Measurements from ENCODE around the gene PIEZO2.
"Not testable (repeated sequence)": the region's sequence is repeated elsewhere in the genome, so short reads cannot be mapped to it uniquely, and the experiment has no call there.

Gene PIEZO2

GRCh38 chr18:10659594-10659993, 489.8 kb downstream of the PIEZO2 start:
- ATAC-seq, result no peak

GRCh38 chr18:10659000-10659399, 490.4 kb downstream of the PIEZO2 start:
- TF ChIP-seq ISL1 (CRISPR knock-in tag; IDR thresholded peaks at IDR 0.05) (no peak), PPARA (CRISPR knock-in tag; IDR thresholded peaks at IDR 0.05; ENCODE audit: borderline replicate concordance) (no peak), TOX (CRISPR knock-in tag; IDR thresholded peaks at IDR 0.05; ENCODE audit: borderline replicate concordance) (no peak), ZNF565 (CRISPR knock-in tag; conservative IDR thresholded peaks at IDR 0.05; ENCODE audit: low read depth) (no peak), TCF4 (CRISPR knock-in tag; IDR thresholded peaks at IDR 0.05; ENCODE audit: borderline replicate concordance) (no peak), CSDC2 (CRISPR knock-in tag; IDR thresholded peaks at IDR 0.05) (no peak), ZFP3 (CRISPR knock-in tag; IDR thresholded peaks at IDR 0.05) (no peak), TSHZ2 (CRISPR knock-in tag; IDR thresholded peaks at IDR 0.05) (no peak), ESRRG (CRISPR knock-in tag; IDR thresholded peaks at IDR 0.05) (no peak)
- TF ChIP-seq, protein P1, sequence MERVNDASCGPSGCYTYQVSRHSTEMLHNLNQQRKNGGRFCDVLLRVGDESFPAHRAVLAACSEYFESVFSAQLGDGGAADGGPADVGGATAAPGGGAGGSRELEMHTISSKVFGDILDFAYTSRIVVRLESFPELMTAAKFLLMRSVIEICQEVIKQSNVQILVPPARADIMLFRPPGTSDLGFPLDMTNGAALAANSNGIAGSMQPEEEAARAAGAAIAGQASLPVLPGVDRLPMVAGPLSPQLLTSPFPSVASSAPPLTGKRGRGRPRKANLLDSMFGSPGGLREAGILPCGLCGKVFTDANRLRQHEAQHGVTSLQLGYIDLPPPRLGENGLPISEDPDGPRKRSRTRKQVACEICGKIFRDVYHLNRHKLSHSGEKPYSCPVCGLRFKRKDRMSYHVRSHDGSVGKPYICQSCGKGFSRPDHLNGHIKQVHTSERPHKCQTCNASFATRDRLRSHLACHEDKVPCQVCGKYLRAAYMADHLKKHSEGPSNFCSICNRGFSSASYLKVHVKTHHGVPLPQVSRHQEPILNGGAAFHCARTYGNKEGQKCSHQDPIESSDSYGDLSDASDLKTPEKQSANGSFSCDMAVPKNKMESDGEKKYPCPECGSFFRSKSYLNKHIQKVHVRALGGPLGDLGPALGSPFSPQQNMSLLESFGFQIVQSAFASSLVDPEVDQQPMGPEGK (CRISPR knock-in tag; IDR thresholded peaks at IDR 0.05; ENCODE audit: borderline replicate concordance), result no peak
- TF ChIP-seq, protein P2, sequence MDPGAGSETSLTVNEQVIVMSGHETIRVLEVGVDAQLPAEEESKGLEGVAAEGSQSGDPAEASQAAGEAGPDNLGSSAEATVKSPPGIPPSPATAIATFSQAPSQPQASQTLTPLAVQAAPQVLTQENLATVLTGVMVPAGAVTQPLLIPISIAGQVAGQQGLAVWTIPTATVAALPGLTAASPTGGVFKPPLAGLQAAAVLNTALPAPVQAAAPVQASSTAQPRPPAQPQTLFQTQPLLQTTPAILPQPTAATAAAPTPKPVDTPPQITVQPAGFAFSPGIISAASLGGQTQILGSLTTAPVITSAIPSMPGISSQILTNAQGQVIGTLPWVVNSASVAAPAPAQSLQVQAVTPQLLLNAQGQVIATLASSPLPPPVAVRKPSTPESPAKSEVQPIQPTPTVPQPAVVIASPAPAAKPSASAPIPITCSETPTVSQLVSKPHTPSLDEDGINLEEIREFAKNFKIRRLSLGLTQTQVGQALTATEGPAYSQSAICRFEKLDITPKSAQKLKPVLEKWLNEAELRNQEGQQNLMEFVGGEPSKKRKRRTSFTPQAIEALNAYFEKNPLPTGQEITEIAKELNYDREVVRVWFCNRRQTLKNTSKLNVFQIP (CRISPR knock-in tag; IDR thresholded peaks at IDR 0.05; ENCODE audit: borderline replicate concordance, low read depth), result no peak
- ATAC-seq, result no peak

More at GRCh38 chr18:10659594-10659993, 489.8 kb downstream of the PIEZO2 start:
- TF ChIP-seq ZFP3 (CRISPR knock-in tag; IDR thresholded peaks at IDR 0.05), result no peak
- TF ChIP-seq SNAI2 (CRISPR knock-in tag; IDR thresholded peaks at IDR 0.05), result no peak
- TF ChIP-seq ARNTL (CRISPR knock-in tag; IDR thresholded peaks at IDR 0.05; ENCODE audit: borderline replicate concordance, low read depth), result no peak
- no peak for TF ChIP-seq TCF4 (CRISPR knock-in tag; IDR thresholded peaks at IDR 0.05; ENCODE audit: borderline replicate concordance)
- no peak for TF ChIP-seq GLIS3 (CRISPR knock-in tag; IDR thresholded peaks at IDR 0.05)
- TF ChIP-seq BACH2 (CRISPR knock-in tag; IDR thresholded peaks at IDR 0.05; ENCODE audit: borderline replicate concordance), result no peak
- no peak for TF ChIP-seq ZFP30 (CRISPR knock-in tag; IDR thresholded peaks at IDR 0.05)
- TF ChIP-seq ZNF8 (CRISPR knock-in tag; IDR thresholded peaks at IDR 0.05), result no peak
- TF ChIP-seq ZNF565 (CRISPR knock-in tag; conservative IDR thresholded peaks at IDR 0.05; ENCODE audit: low read depth), result no peak
- TF ChIP-seq, protein P2 (CRISPR knock-in tag; IDR thresholded peaks at IDR 0.05; ENCODE audit: borderline replicate concordance, low read depth), result no peak
- TF ChIP-seq, protein P1 (CRISPR knock-in tag; IDR thresholded peaks at IDR 0.05; ENCODE audit: borderline replicate concordance), result no peak
- TF ChIP-seq CSRNP3 (CRISPR knock-in tag; IDR thresholded peaks at IDR 0.05), result no peak
- no peak for TF ChIP-seq CSDC2 (CRISPR knock-in tag; IDR thresholded peaks at IDR 0.05)
- TF ChIP-seq ZNF70 (CRISPR knock-in tag; IDR thresholded peaks at IDR 0.05), result no peak

DNA sequence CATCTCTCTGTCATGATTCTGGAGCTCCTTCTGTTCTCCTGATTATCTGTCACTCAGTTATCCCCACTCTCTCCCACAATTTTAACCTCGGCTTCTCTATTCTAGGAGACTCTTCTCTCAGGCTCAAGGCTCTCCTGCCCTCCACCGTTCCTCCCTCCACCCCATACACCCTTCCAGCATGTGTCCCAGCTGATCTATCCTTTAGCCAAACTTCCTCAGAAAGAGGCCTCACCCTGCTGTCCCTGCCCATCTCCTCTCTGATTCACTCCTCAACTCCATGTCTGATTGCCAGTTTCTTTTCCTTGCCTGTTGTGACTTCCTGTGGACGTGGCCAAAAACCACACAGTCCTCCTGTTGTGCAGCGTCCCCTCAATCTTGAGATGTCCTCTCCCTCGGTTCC, 505.4 kb downstream of the PIEZO2 start:
- ATAC-seq, result not testable (repeated sequence)

- ATAC-seq, result not testable (repeated sequence)
These were observed 506.3 kb downstream of the PIEZO2 start for GRCh38 chr18:10642915-10643524.

GRCh38 chr18:10638539-10638885, 510.9 kb downstream of the PIEZO2 start:
- ATAC-seq, result not testable (repeated sequence)

GRCh38 chr18:10637858-10638538, 511.4 kb downstream of the PIEZO2 start:
- not testable (repeated sequence) for ATAC-seq

- ATAC-seq, result not testable (repeated sequence)
These were observed 520.3 kb downstream of the PIEZO2 start for GRCh38 chr18:10629076-10629475.

All from SK-N-SH treated with all-trans-retinoic acid at 6 μM for 48 hours (cell line).